Testis (tissue), 3 donors: ENCODE measurements around the gene MYO1H. TPM values are rescaled to one million over a fixed set of nuclear protein-coding genes. Genes with fewer than 3 reads are reported as not detected.

Experiments
- DNase-seq: peaks from one replicate; pipeline ENCODE4 v3.0.0-alpha.2; 2019
- H3K27ac ChIP-seq, 2 donors: fragments of 200-600 bp; sonication (generic); one replicate each; pipeline ENCODE4 v1.5.1; 2019
- H3K27me3 ChIP-seq: fragments of 200-600 bp; sonication (generic); one replicate; pipeline ENCODE4 v1.5.1; 2019
- H3K36me3 ChIP-seq: fragments of 200-600 bp; sonication (generic); one replicate; pipeline ENCODE4 v1.5.1; 2017; ENCODE audit warnings: low read depth; ENCODE audit errors: missing control alignments
- H3K4me1 ChIP-seq: fragments of 200-600 bp; sonication (generic); one replicate; pipeline ENCODE4 v1.5.1; 2019
- H3K4me3 ChIP-seq, 2 donors: fragments of 200-600 bp; sonication (generic); one replicate each; pipeline ENCODE4 v1.5.1; 2017 to 2019
- H3K9me3 ChIP-seq: fragments of 200-600 bp; sonication (generic); one replicate; pipeline ENCODE4 v1.5.1; 2017
- CTCF ChIP-seq, 3 experiments: fragments of 450-650 bp in 2 of 3; fragments of 200-600 bp in 1 of 3; sonication (generic) in 1 of 3; IDR thresholded peaks; one replicate each; pipeline ENCODE4 v1.5.1; 2016 to 2019; ENCODE audit warnings: antibody characterized with exemption in 3 of 3, mild to moderate bottlenecking in 2 of 3, moderate library complexity in 1 of 3
- POLR2A ChIP-seq: fragments of 450-650 bp; IDR thresholded peaks from one replicate; pipeline ENCODE4 v1.6.1; 2017; ENCODE audit warnings: antibody characterized with exemption, mild to moderate bottlenecking, moderate library complexity
- WGBS, 2 donors: methylation state at CpG; one replicate each; pipeline ENCODE4 v1.1.5; 2018; 5-methylcytosine and 5-hydroxymethylcytosine counted together
- intact Hi-C: fragments of 100-400 bp; cut with DNase I; formaldehyde crosslinking; loops from one replicate; pipeline ENCODE4 v1.15.1; 2023; ENCODE audit warnings: low total_unique reads
- polyA plus RNA-seq: library from polyadenylated mRNA; stranded (reverse); fragments of 350-450 nt; fragmentation: Illumina TruSeq; extraction: RNeasy Lipid Tissue Mini Kit (QIAGEN cat#74804); gene quantifications from one replicate; pipeline ENCODE4 v1.2.3, GENCODE V29; 2014; ENCODE audit warnings: low read depth, low replicate concordance; ENCODE audit not compliant: insufficient read depth
- total RNA-seq, 2 donors: library from RNA; depleted of rRNA; stranded (reverse); fragments of >200 nt; gene quantifications; one replicate each; pipeline ENCODE4 v1.2.3, GENCODE V29; 2016

MYO1H gene
- total and polyA plus RNA-seq, 3 donors from 2014 or later = 1.7 to 3.7 (median 2.9) TPM

GRCh38 chr12:109343677-109344076, 4.0 kb upstream of the MYO1H start:
- H3K9me3 ChIP-seq = no peaks in the 10 kb centered on the region
- TF ChIP-seq CTCF (IDR thresholded peaks at IDR 0.05) (no peak), POLR2A (no peak)
- no peak overlapping the region for H3K27ac ChIP-seq
- no peaks in the 10 kb centered on the region for H3K27me3 ChIP-seq
- H3K4me1 ChIP-seq = no peaks in the 10 kb centered on the region
- DNase-seq = no peak
- intact Hi-C loops = no loop called here
- no peak overlapping the region for H3K4me3 ChIP-seq
- 63 to 64% methylated on average over 2 of the region's 2 CpGs for WGBS, 2 donors
- no peaks in the 10 kb centered on the region for H3K36me3 ChIP-seq

GRCh38 chr12:109345428-109345827, 2.3 kb upstream of the MYO1H start:
- DNase-seq = no peak
- Histone ChIP-seq H3K9me3 (no peaks in the 10 kb centered on the region), H3K27ac (no peak overlapping the region), H3K36me3 (no peaks in the 10 kb centered on the region), H3K27me3 (no peaks in the 10 kb centered on the region), H3K4me1 (no peaks in the 10 kb centered on the region), H3K4me3 (no peak overlapping the region)
- TF ChIP-seq POLR2A (no peak), CTCF (IDR thresholded peaks at IDR 0.05) (no peak)
- intact Hi-C loops = no loop called here
- 89 to 91% methylated on average over 2 of the region's 2 CpGs for WGBS, 2 donors

GRCh38 chr12:109346920-109347319, 780 bp upstream of the MYO1H start:
- no peak overlapping the region for H3K27ac ChIP-seq
- no peaks in the 10 kb centered on the region for H3K9me3 ChIP-seq
- WGBS, 2 donors = 82 to 90% methylated on average over 3 of the region's 3 CpGs
- H3K36me3 ChIP-seq = no peaks in the 10 kb centered on the region
- H3K27me3 ChIP-seq = no peaks in the 10 kb centered on the region
- no peak for TF ChIP-seq POLR2A
- TF ChIP-seq CTCF (IDR thresholded peaks at IDR 0.05) = no peak
- H3K4me3 ChIP-seq = no peak overlapping the region
- intact Hi-C loops = no loop called here
- H3K4me1 ChIP-seq = no peaks in the 10 kb centered on the region
- DNase-seq = no peak

GRCh38 chr12:109352184-109352583, 4.5 kb downstream of the MYO1H start:
- DNase-seq = no peak
- Histone ChIP-seq H3K4me1 (no peaks in the 10 kb centered on the region), H3K36me3 (no peaks in the 10 kb centered on the region), H3K9me3 (no peaks in the 10 kb centered on the region), H3K4me3 (no peak overlapping the region), H3K27ac (no peak overlapping the region), H3K27me3 (no peaks in the 10 kb centered on the region)
- 72 to 75% methylated on average over 6 of the region's 6 CpGs for WGBS, 2 donors
- intact Hi-C loops = no loop called here
- TF ChIP-seq CTCF (IDR thresholded peaks at IDR 0.05) = no peak
- TF ChIP-seq POLR2A = no peak

DNA sequence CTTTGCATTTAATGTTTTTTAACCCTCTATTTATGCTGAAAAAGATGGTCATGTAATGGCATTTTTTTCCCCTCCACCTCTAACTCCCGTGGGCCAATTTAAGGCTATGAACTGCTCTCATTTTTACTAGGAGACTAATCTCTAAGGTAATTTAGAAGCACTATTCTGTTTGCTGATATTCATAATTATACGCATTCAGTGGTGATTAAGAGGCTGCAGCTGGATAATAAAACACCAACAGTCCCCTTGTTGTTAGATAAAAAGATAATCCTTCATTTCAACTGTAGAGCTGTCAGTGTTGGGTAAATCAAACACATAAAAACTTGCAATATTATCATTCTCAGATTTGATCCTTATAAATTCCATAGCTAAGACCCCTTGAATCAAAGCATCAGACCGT, 8.9 kb downstream of the MYO1H start:
- no peaks in the 10 kb centered on the region for H3K4me1 ChIP-seq
- no peak overlapping the region for H3K27ac ChIP-seq
- TF ChIP-seq CTCF (IDR thresholded peaks at IDR 0.05) = no peak
- no peak for TF ChIP-seq POLR2A
- DNase-seq = no peak
- H3K27me3 ChIP-seq = no peaks in the 10 kb centered on the region
- WGBS, 2 donors = 81 to 83% methylated on average over 3 of the region's 3 CpGs
- H3K9me3 ChIP-seq = no peaks in the 10 kb centered on the region
- H3K4me3 ChIP-seq = no peak overlapping the region
- H3K36me3 ChIP-seq = no peaks in the 10 kb centered on the region
- intact Hi-C loops = no loop called here
